A673 (cell line): ENCODE measurements around the gene MIEN1.

Experiments
- EZH2 ChIP-seq: fragments of 200-600 bp; sonication (generic); IDR thresholded peaks from 2 replicates; pipeline ENCODE4 v1.6.1; 2017; ENCODE audit warnings: borderline replicate concordance, low read depth, mild to moderate bottlenecking, mixed read lengths, antibody characterized with exemption, low read length; ENCODE audit not compliant: poor library complexity, severe bottlenecking
- TF ChIP-seq, protein P1 (sequence below): fragments of 300-800, 200-600 bp; sonication (generic); conservative IDR thresholded peaks from 2 replicates; pipeline ENCODE4 v1.5.1; 2017; ENCODE audit warnings: low read depth, mild to moderate bottlenecking, antibody characterized with exemption, low read length, moderate library complexity, mixed read lengths

DNA sequence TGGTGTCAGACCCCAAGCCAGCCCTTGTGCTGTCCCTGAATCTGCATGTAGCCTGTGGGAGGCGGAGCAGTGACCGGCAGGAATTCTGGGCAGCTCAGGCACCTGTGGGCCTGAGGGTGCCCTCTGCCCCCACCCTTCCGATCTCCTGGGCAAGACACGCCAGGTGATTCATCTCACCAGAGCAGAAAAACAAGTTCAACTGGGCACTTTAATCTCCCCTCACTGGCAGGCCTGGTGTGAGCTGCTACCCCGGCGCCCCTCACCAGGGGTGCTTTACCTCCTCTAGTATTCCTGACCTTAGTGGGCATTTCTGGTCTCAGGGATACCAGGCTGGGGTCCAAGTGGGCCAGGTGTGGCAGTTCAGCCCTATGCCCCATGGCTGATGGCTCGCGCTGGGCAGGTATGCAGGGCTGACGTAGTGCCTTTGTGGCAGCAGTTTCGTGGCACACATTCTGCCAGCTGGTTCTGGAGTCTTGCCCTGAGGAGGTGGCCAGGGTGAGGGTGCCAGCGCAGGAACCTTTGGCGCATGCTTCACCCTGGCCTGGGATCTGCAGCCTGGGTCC lies 24.5 kb downstream of the MIEN1 start:
- TF ChIP-seq, protein P1, sequence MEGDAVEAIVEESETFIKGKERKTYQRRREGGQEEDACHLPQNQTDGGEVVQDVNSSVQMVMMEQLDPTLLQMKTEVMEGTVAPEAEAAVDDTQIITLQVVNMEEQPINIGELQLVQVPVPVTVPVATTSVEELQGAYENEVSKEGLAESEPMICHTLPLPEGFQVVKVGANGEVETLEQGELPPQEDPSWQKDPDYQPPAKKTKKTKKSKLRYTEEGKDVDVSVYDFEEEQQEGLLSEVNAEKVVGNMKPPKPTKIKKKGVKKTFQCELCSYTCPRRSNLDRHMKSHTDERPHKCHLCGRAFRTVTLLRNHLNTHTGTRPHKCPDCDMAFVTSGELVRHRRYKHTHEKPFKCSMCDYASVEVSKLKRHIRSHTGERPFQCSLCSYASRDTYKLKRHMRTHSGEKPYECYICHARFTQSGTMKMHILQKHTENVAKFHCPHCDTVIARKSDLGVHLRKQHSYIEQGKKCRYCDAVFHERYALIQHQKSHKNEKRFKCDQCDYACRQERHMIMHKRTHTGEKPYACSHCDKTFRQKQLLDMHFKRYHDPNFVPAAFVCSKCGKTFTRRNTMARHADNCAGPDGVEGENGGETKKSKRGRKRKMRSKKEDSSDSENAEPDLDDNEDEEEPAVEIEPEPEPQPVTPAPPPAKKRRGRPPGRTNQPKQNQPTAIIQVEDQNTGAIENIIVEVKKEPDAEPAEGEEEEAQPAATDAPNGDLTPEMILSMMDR = no peak
- TF ChIP-seq EZH2 = no peak
